ENCODE data around the gene IDI1.
"Not testable (repeated sequence)": the region's sequence is repeated elsewhere in the genome, so short reads cannot be mapped to it uniquely, and the experiment has no call there.

IDI1 gene

DNA sequence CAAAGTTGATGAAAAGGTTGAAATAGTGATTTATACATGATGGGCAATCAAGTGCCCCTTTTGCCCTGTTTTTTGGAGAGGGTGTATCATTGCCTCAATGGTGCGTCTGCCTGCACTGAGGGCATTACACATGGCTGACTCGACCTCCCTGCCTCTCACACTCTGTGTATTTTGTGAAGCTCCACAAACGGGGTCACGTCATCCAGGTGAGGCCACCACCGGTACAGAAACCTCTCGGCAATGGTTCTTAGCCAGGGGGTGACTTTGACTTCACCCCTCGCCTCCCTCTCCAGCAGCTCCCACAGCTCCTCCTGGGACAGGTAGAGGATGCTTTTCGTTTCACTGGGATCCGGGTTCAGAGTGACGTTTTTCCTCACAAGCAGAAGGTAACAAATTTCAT lies 29.6 kb downstream of the IDI1 start:
- DNase-seq (ENCODE audit: low spot score) = no peak
- TF ChIP-seq, protein P1, sequence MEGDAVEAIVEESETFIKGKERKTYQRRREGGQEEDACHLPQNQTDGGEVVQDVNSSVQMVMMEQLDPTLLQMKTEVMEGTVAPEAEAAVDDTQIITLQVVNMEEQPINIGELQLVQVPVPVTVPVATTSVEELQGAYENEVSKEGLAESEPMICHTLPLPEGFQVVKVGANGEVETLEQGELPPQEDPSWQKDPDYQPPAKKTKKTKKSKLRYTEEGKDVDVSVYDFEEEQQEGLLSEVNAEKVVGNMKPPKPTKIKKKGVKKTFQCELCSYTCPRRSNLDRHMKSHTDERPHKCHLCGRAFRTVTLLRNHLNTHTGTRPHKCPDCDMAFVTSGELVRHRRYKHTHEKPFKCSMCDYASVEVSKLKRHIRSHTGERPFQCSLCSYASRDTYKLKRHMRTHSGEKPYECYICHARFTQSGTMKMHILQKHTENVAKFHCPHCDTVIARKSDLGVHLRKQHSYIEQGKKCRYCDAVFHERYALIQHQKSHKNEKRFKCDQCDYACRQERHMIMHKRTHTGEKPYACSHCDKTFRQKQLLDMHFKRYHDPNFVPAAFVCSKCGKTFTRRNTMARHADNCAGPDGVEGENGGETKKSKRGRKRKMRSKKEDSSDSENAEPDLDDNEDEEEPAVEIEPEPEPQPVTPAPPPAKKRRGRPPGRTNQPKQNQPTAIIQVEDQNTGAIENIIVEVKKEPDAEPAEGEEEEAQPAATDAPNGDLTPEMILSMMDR (IDR thresholded peaks at IDR 0.05; ENCODE audit: extremely low read depth, missing control alignments) = no peak

GRCh38 chr10:1015688-1016087 lies 33.2 kb downstream of the IDI1 start:
- DNase-seq (ENCODE audit: low spot score) = no peak
- TF ChIP-seq, protein P1 (IDR thresholded peaks at IDR 0.05; ENCODE audit: extremely low read depth, missing control alignments) = no peak

- DNase-seq (ENCODE audit: low spot score) = no peak
These were observed 37.2 kb downstream of the IDI1 start for GRCh38 chr10:1011696-1012095.

GRCh38 chr10:1010703-1011102 lies 38.2 kb downstream of the IDI1 start:
- TF ChIP-seq, protein P1 (IDR thresholded peaks at IDR 0.05; ENCODE audit: extremely low read depth, missing control alignments) = no peak

More at GRCh38 chr10:1011696-1012095, 37.2 kb downstream of the IDI1 start:
- TF ChIP-seq, protein P1 (IDR thresholded peaks at IDR 0.05; ENCODE audit: extremely low read depth, missing control alignments) = no peak

GRCh38 chr10:1009947-1010346 lies 39.0 kb downstream of the IDI1 start:
- not testable (repeated sequence) for DNase-seq (ENCODE audit: low spot score)

More at GRCh38 chr10:1010703-1011102, 38.2 kb downstream of the IDI1 start:
- no peak for DNase-seq (ENCODE audit: low spot score)

DNA sequence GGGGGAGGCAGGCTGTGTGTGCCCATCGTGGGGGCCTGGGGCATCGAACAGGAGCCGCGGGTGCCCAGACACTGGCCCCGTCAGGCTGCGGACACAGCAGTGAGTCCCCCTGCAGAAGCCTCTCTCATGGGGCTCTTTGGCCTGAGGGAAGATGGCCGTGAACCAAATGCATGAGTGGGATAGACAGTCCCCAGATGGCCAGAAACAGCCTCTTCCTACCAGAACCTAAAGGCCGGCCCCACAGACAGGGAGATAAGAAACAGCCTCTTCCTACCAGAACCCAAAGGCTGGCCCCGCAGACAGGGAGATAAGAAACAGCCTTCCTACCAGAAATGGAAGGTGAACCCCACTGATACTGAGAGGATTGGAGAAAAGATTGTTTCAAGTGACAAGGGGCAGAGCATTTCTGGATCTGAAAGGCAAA lies 39.8 kb downstream of the IDI1 start:
- DNase-seq (ENCODE audit: low spot score) = no peak
- TF ChIP-seq, protein P1 (IDR thresholded peaks at IDR 0.05; ENCODE audit: extremely low read depth, missing control alignments) = no peak

DNA sequence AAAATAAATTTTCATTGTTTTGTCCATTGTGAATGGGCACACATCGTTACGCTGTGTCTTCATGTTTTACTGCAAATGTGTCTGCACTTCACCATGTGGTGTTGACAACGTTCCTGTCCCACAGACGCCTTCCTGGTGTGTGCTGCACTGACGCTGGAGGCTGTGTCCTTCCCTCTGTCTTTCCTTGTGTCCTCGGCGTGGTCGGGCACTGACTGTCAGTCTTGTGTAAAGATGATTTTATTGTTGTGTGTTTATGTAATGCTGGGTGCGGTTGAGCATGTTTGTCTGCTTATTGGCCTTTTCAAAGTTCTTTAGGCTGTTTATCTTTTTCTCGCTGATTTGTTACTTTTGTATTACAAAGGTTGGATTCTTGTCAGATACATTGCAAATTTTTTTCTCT lies 41.3 kb downstream of the IDI1 start:
- DNase-seq (ENCODE audit: low spot score) = no peak
- TF ChIP-seq, protein P1 (IDR thresholded peaks at IDR 0.05; ENCODE audit: extremely low read depth, missing control alignments) = no peak

- TF ChIP-seq, protein P1 (IDR thresholded peaks at IDR 0.05; ENCODE audit: extremely low read depth, missing control alignments) = no peak
- no peak for DNase-seq (ENCODE audit: low spot score)
These were observed 42.3 kb downstream of the IDI1 start for GRCh38 chr10:1006573-1006972.

Measured in GM20000 (cell line).